ENCODE data around the gene ARPC5. TPM values are rescaled to one million over a fixed set of nuclear protein-coding genes. Genes with fewer than 3 reads are reported as not detected.

The ARPC5 gene
- total RNA-seq, 4 donors from 2014 or later, result 10.8 to 14.6 (median 13.0) TPM

- in situ Hi-C loops (cut with MboI; ENCODE audit: low sequenced_read_pairs in 4 of 4) (no loop called here), intact Hi-C loops (cut with DNase I; ENCODE audit: low total_unique reads) (no loop called here)
- H3K4me1 ChIP-seq, result no peaks in the 10 kb centered on the region
- H3K4me3 ChIP-seq, result no peak overlapping the region
- H3K27me3 ChIP-seq, result no peaks in the 10 kb centered on the region
- H3K36me3 ChIP-seq, result no peaks in the 10 kb centered on the region
- TF ChIP-seq POLR2A (IDR thresholded peaks at IDR 0.05), result no peak
- TF ChIP-seq CTCF (IDR thresholded peaks at IDR 0.05 in 4 of 5, conservative IDR thresholded peaks at IDR 0.05 in 1 of 5), result no peak
- no peak overlapping the region for H3K27ac ChIP-seq
- no peaks in the 10 kb centered on the region for H3K9me3 ChIP-seq
- no peak for ATAC-seq
- DNase-seq, result no peak
These were observed 37.8 kb downstream of the ARPC5 start for GRCh38 chr1:183597656-183598347.

- no peaks in the 10 kb centered on the region for H3K9me3 ChIP-seq
- DNase-seq (no peak), ATAC-seq (no peak)
- H3K27me3 ChIP-seq, result no peaks in the 10 kb centered on the region
- H3K36me3 ChIP-seq, result no peaks in the 10 kb centered on the region
- H3K4me3 ChIP-seq, result no peak overlapping the region
- TF ChIP-seq CTCF (IDR thresholded peaks at IDR 0.05 in 4 of 5, conservative IDR thresholded peaks at IDR 0.05 in 1 of 5) (no peak), POLR2A (IDR thresholded peaks at IDR 0.05) (no peak)
- H3K27ac ChIP-seq, result no peak overlapping the region
- H3K4me1 ChIP-seq, result no peaks in the 10 kb centered on the region
- intact Hi-C loops (cut with DNase I; ENCODE audit: low total_unique reads), result no loop called here
- in situ Hi-C loops (cut with MboI; ENCODE audit: low sequenced_read_pairs in 4 of 4), result no loop called here
These were observed 39.1 kb downstream of the ARPC5 start for GRCh38 chr1:183596500-183596899.

GRCh38 chr1:183595537-183595936, 40.0 kb downstream of the ARPC5 start:
- Histone ChIP-seq H3K27me3 (no peaks in the 10 kb centered on the region), H3K27ac (no peak overlapping the region), H3K9me3 (no peaks in the 10 kb centered on the region), H3K4me1 (no peaks in the 10 kb centered on the region), H3K4me3 (no peak overlapping the region), H3K36me3 (no peaks in the 10 kb centered on the region)
- intact Hi-C loops (cut with DNase I; ENCODE audit: low total_unique reads), result no loop called here
- no peak for DNase-seq
- in situ Hi-C loops (cut with MboI; ENCODE audit: low sequenced_read_pairs in 4 of 4), result no loop called here
- TF ChIP-seq CTCF (IDR thresholded peaks at IDR 0.05 in 4 of 5, conservative IDR thresholded peaks at IDR 0.05 in 1 of 5) (no peak), POLR2A (IDR thresholded peaks at IDR 0.05) (no peak)
- ATAC-seq, result no peak

DNA sequence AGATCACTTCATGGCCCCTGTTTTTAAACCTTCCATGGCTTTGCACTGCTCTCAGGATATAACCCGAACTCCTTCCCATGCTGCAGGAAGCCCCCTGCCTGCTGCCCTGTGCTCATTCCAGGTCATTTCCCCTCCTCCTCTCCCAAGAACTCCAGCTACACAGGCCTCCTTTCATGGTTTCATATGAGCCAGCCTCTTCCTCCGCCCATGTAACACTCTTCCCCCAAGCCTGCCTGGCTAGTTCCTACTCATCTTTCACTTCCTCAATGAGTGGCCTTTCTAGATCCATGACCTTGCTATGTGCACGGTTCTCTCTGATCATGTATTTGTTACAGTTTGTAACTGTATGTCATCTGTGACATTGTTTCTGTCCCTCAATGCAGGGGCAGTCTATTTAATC, 42.2 kb downstream of the ARPC5 start:
- no peak overlapping the region for H3K4me3 ChIP-seq
- no peaks in the 10 kb centered on the region for H3K27me3 ChIP-seq
- no peaks in the 10 kb centered on the region for H3K9me3 ChIP-seq
- no peak overlapping the region for H3K27ac ChIP-seq
- in situ Hi-C loops (cut with MboI; ENCODE audit: low sequenced_read_pairs in 4 of 4), result no loop called here
- no peaks in the 10 kb centered on the region for H3K36me3 ChIP-seq
- intact Hi-C loops (cut with DNase I; ENCODE audit: low total_unique reads), result no loop called here
- TF ChIP-seq POLR2A (IDR thresholded peaks at IDR 0.05) (no peak), CTCF (IDR thresholded peaks at IDR 0.05 in 4 of 5, conservative IDR thresholded peaks at IDR 0.05 in 1 of 5) (no peak)
- no peak for ATAC-seq
- H3K4me1 ChIP-seq, result no peaks in the 10 kb centered on the region
- no peak for DNase-seq

GRCh38 chr1:183592733-183593132, 42.9 kb downstream of the ARPC5 start:
- H3K27me3 ChIP-seq, result no peaks in the 10 kb centered on the region
- H3K4me3 ChIP-seq, result no peak overlapping the region
- H3K9me3 ChIP-seq, result no peaks in the 10 kb centered on the region
- in situ Hi-C loops (cut with MboI; ENCODE audit: low sequenced_read_pairs in 4 of 4) (no loop called here), intact Hi-C loops (cut with DNase I; ENCODE audit: low total_unique reads) (no loop called here)
- TF ChIP-seq CTCF (IDR thresholded peaks at IDR 0.05 in 4 of 5, conservative IDR thresholded peaks at IDR 0.05 in 1 of 5) (no peak), POLR2A (IDR thresholded peaks at IDR 0.05) (no peak)
- DNase-seq (no peak), ATAC-seq (no peak)
- H3K36me3 ChIP-seq, result no peaks in the 10 kb centered on the region
- H3K4me1 ChIP-seq, result no peaks in the 10 kb centered on the region
- H3K27ac ChIP-seq, result no peak overlapping the region

All from gastrocnemius medialis (tissue), 4 donors.